HL-60 (cell line): ENCODE data around the gene GSAP.

Experiments used
- DNase-seq, 2 experiments: peaks; one replicate each; pipeline ENCODE4 v3.0.0-alpha.2; 2010 to 2020; ENCODE audit warnings: low read depth in 1 of 2, low spot score in 1 of 2
- H3K27ac ChIP-seq: fragments of 250-450 bp; sonication (Bioruptor Pico); replicated peaks from 2 replicates; pipeline ENCODE4 v1.5.1; 2020; ENCODE audit warnings: mild to moderate bottlenecking, moderate library complexity
- H3K27me3 ChIP-seq: fragments of 250-450 bp; sonication (Bioruptor Pico); 2 replicates; pipeline ENCODE4 v1.5.1; 2021; ENCODE audit warnings: mild to moderate bottlenecking, moderate library complexity; ENCODE audit not compliant: insufficient read depth, poor library complexity, severe bottlenecking
- H3K4me3 ChIP-seq: replicated peaks from 2 replicates; pipeline ENCODE4 v1.5.1; 2011; ENCODE audit warnings: mild to moderate bottlenecking, control low read depth, low read length; ENCODE audit not compliant: insufficient read depth
- GABPA ChIP-seq: IDR thresholded peaks from 2 replicates; pipeline ENCODE4 v1.6.1; 2012; ENCODE audit warnings: low read depth
- POLR2AphosphoS5 ChIP-seq: IDR thresholded peaks from 2 replicates; pipeline ENCODE4 v1.6.1; 2012; ENCODE audit warnings: low read depth
- SPI1 ChIP-seq: IDR thresholded peaks from 2 replicates; pipeline ENCODE4 v1.6.1; 2012; ENCODE audit warnings: low read depth, mild to moderate bottlenecking, borderline replicate concordance
- TF ChIP-seq, protein P1 (sequence below): IDR thresholded peaks from one replicate; pipeline ENCODE4 v1.5.1; 2011; ENCODE audit warnings: low read length, control low read depth, inconsistent platforms; ENCODE audit not compliant: insufficient read depth
- TF ChIP-seq, protein P2 (sequence below): IDR thresholded peaks from 2 replicates; pipeline ENCODE4 v1.6.1; 2012; ENCODE audit warnings: low read depth; ENCODE audit not compliant: insufficient replicate concordance

Gene GSAP

GRCh38 chr7:77328669-77329068, 87.5 kb downstream of the GSAP start:
- TF ChIP-seq SPI1 (no peak), GABPA (no peak), POLR2AphosphoS5 (no peak)
- TF ChIP-seq, protein P1, sequence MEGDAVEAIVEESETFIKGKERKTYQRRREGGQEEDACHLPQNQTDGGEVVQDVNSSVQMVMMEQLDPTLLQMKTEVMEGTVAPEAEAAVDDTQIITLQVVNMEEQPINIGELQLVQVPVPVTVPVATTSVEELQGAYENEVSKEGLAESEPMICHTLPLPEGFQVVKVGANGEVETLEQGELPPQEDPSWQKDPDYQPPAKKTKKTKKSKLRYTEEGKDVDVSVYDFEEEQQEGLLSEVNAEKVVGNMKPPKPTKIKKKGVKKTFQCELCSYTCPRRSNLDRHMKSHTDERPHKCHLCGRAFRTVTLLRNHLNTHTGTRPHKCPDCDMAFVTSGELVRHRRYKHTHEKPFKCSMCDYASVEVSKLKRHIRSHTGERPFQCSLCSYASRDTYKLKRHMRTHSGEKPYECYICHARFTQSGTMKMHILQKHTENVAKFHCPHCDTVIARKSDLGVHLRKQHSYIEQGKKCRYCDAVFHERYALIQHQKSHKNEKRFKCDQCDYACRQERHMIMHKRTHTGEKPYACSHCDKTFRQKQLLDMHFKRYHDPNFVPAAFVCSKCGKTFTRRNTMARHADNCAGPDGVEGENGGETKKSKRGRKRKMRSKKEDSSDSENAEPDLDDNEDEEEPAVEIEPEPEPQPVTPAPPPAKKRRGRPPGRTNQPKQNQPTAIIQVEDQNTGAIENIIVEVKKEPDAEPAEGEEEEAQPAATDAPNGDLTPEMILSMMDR: no peak
- TF ChIP-seq, protein P2, sequence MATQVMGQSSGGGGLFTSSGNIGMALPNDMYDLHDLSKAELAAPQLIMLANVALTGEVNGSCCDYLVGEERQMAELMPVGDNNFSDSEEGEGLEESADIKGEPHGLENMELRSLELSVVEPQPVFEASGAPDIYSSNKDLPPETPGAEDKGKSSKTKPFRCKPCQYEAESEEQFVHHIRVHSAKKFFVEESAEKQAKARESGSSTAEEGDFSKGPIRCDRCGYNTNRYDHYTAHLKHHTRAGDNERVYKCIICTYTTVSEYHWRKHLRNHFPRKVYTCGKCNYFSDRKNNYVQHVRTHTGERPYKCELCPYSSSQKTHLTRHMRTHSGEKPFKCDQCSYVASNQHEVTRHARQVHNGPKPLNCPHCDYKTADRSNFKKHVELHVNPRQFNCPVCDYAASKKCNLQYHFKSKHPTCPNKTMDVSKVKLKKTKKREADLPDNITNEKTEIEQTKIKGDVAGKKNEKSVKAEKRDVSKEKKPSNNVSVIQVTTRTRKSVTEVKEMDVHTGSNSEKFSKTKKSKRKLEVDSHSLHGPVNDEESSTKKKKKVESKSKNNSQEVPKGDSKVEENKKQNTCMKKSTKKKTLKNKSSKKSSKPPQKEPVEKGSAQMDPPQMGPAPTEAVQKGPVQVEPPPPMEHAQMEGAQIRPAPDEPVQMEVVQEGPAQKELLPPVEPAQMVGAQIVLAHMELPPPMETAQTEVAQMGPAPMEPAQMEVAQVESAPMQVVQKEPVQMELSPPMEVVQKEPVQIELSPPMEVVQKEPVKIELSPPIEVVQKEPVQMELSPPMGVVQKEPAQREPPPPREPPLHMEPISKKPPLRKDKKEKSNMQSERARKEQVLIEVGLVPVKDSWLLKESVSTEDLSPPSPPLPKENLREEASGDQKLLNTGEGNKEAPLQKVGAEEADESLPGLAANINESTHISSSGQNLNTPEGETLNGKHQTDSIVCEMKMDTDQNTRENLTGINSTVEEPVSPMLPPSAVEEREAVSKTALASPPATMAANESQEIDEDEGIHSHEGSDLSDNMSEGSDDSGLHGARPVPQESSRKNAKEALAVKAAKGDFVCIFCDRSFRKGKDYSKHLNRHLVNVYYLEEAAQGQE: no peak
- DNase-seq: no peak
- Histone ChIP-seq H3K27me3 (no peaks in the 10 kb centered on the region), H3K4me3 (no peak overlapping the region), H3K27ac (peak overlapping the region; percentile 88)

GRCh38 chr7:77327932-77328628, 88.1 kb downstream of the GSAP start:
- Histone ChIP-seq H3K4me3 (no peak overlapping the region), H3K27ac (peak overlapping the region; percentile 88), H3K27me3 (no peaks in the 10 kb centered on the region)
- DNase-seq: peak in 1 of 2 experiments; percentile 76
- TF ChIP-seq SPI1 (no peak), GABPA (peak; percentile 10; the same call in 1 of the 2 replicates), POLR2AphosphoS5 (peak; percentile 80)
- TF ChIP-seq, protein P2: no peak
- TF ChIP-seq, protein P1: no peak

- TF ChIP-seq POLR2AphosphoS5 (peak; percentile 96), GABPA (no peak; the same call in 1 of the 2 replicates), SPI1 (peak; percentile 39; the same call in 1 of the 2 replicates)
- TF ChIP-seq, protein P1: no peak
- TF ChIP-seq, protein P2: no peak
- Histone ChIP-seq H3K27ac (peak overlapping the region; percentile 88), H3K27me3 (no peaks in the 10 kb centered on the region)
Measured at GRCh38 chr7:77327067-77327931, 88.8 kb downstream of the GSAP start.

More at GRCh38 chr7:77327067-77327931, 88.8 kb downstream of the GSAP start:
- DNase-seq: peak; percentile 98 to 99
- no peak overlapping the region for H3K4me3 ChIP-seq
